ENCODE results near the gene MCRIP2.

Gene MCRIP2

DNA sequence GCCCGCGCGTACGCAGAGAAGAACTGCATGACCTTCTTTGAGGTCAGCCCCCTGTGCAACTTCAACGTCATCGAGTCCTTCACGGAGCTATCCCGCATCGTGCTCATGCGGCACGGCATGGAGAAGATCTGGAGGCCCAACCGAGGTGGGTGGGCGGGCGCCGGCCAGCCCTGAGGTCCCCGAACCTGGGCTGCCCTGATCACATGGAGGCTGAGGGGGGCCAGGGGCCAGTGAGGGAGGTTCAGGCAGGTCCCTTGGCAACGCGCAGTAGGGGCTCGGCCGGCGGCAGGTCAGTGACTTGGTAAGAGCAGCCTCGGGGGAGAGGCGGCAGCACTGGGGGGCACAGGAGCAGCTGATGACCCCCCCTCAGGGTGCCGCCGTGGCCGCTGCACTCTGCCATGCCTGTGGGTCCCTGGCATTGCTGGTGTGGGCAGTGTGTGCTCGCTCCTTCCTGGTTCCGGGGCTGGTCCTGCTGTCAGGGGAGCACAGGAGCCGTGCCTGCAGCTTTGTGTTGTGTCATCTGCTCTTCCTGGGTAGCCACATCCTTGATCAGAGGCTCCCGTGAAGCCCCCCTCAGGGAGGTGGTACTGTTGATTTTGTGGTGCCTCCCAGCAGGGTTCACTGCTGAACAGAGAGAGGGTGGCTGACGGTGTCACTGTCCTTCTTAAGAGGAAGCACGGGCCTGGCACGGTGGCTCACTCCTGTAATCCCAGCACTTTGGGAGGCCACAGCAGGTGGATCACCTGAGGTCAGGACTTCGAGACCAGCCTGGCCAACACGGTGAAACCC lies 15.5 kb upstream of the MCRIP2 start:
- DNase-seq (ENCODE audit: low spot score) = no peak
- TF ChIP-seq, protein P1, sequence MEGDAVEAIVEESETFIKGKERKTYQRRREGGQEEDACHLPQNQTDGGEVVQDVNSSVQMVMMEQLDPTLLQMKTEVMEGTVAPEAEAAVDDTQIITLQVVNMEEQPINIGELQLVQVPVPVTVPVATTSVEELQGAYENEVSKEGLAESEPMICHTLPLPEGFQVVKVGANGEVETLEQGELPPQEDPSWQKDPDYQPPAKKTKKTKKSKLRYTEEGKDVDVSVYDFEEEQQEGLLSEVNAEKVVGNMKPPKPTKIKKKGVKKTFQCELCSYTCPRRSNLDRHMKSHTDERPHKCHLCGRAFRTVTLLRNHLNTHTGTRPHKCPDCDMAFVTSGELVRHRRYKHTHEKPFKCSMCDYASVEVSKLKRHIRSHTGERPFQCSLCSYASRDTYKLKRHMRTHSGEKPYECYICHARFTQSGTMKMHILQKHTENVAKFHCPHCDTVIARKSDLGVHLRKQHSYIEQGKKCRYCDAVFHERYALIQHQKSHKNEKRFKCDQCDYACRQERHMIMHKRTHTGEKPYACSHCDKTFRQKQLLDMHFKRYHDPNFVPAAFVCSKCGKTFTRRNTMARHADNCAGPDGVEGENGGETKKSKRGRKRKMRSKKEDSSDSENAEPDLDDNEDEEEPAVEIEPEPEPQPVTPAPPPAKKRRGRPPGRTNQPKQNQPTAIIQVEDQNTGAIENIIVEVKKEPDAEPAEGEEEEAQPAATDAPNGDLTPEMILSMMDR (IDR thresholded peaks at IDR 0.05; ENCODE audit: extremely low read depth, missing control alignments) = no peak

DNA sequence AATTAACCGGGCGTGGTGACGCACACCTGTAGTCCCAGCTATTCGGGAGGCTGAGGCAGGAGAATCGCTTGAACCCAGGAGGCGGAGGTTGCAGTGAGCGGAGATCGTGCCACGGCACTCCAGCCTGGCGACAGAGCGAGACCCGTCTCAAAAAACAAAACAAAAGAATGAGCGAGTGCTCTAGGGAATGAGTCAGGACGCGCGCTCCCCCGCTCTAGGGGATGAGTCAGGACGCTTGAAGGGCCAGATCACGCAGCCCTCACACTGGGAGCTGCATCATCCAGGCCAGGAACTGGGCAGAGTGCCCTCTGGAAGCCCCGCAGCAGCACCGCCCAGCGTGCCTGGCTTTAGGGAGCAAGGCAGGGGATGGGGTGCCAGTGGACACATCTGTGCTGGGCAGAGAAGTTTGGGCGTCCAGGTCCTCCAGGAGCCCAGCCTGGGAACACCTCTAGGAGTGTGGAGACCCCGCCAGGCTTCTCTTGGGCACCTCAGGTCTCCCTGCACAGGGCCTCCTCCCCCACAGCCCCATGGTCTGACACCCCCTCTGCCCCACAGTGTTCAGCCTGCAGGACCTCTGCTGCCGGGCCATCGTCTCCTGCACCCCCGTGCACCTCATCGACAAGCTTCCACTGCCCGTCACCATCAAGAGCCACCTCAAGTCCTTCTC lies 14.7 kb upstream of the MCRIP2 start:
- DNase-seq (ENCODE audit: low spot score) = no peak
- TF ChIP-seq, protein P1 (IDR thresholded peaks at IDR 0.05; ENCODE audit: extremely low read depth, missing control alignments) = no peak

DNA sequence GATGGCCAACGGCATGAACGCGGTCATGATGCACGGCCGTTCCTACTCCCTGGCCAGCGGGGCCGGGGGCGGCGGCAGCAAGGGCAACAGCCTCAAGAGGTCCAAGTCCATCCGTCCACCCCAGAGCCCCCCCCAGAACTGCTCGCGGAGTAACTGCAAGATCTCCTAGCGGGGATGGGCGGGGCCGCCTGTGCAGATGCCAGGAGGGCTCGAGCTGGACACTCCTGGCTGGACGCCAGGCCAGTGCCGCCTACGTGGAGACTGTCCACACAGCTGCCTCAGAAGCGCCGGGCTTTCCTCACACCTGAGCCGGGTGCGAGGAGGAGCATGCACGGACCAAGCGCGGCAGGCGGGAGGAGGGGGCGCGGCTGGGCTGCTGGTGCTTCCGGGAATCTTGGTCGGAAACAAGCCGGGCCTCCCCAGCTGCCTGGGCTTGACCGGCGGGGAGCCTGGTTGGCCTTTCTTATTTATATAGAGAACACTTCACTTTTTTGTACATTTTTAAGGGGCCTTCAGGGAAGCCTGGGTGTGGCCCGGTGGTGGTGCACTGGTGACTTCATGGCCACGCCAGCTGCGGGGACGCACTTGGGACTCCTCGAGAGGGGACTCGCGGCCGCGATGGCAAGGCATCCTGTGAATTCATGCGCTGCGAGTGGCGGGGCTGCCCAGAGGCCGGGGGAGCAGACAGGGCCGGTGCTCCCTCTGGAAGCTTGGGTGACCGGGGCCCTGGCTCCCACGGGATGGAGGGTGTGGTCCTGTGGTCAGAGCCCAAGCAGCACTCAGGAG lies 14.0 kb upstream of the MCRIP2 start:
- TF ChIP-seq, protein P1 (IDR thresholded peaks at IDR 0.05; ENCODE audit: extremely low read depth, missing control alignments) = no peak
- no peak for DNase-seq (ENCODE audit: low spot score)

DNA sequence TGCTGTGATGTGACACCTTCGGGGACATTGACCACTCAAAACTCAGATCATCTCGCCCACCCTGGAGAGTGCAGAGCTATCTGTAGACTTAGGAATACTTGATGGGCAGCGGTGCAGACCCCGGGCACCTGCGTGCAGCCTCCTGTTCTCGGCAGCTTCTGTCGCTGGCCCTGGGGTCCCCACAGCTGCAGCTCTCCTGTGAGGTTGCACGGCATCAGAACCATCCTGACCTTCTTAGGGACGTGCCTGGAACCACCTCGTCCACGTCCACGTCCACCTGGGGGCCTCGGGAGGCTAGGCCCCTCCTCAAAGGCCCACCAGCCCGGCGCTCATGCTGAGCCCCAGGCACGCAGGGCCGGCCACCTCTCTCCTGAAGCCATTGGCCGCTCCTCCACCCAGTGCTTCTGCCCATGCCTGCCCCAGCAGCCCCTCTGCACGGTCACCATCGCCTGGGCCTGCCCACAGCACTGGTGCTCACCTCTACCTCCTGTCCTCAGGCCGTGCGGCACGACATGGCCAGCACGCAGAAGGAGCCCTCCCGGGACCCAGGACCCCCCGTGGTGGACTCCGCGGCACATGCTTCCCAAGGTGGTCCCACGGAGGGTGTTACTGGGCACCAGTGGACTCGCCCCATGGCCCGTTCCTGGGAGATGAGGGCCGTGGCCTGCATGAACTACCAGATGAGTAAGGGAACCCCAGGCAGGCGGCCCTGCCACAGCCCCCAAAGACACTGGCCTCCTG lies 13.1 kb upstream of the MCRIP2 start:
- TF ChIP-seq, protein P1 (IDR thresholded peaks at IDR 0.05; ENCODE audit: extremely low read depth, missing control alignments) = no peak
- DNase-seq (ENCODE audit: low spot score) = no peak

DNA sequence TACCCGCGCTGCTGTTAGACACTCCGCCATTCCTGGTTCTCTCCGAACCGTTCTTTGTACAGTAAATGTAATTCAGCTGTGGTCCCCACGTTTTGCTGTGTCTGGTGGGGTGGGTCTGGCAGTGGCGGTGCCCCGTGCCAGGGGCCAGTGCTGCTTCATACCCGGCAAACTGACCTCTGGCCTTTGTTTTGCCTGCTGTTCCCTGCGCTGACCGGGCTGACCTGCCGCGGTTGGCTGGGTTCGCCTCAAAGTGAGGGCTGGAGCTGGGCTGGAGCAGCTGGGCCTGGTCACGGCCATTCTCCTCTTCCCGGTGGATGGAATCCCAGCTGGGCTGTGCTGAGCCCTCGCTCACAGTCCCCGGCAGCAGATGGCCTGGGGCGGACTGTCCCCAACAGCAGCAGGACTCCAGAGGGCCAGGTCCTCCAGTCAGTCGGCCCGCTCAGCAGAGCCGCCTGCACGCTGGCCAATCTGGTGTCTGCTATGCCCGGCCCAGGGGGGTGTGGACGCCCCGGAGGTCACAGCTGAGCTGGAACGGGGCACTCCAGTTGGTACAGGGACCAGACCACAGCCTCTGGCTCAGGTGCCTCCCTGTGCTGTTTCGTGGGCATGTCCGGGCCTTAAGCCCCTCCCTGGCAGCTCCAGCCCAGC lies 12.3 kb upstream of the MCRIP2 start:
- no peak for DNase-seq (ENCODE audit: low spot score)
- TF ChIP-seq, protein P1 (IDR thresholded peaks at IDR 0.05; ENCODE audit: extremely low read depth, missing control alignments) = no peak

DNA sequence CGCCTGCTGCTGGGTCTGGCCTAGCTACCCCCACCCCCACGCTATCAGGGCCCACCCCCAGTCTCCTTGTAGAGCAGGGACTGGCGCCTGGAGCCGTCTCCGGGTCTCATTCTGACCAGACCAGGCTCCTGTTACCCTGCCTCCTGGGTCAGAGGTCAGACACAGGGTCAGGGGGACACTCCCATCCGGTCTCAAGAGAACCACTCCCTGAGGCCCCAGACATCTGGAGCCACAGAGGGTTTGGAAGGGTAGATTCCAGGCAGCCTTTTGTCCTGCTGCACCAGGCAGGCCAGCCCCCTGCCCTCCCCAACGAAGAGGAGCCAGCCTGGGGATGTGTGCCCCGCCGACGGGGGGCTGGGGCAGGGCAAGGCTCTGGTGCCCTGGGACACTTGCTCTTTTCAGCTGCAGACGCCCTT lies 11.8 kb upstream of the MCRIP2 start:
- TF ChIP-seq, protein P1 (IDR thresholded peaks at IDR 0.05; ENCODE audit: extremely low read depth, missing control alignments) = no peak
- no peak for DNase-seq (ENCODE audit: low spot score)
